Measurements from ENCODE around the gene MRPL23. TPM values are rescaled to one million over a fixed set of nuclear protein-coding genes. Genes with fewer than 3 reads are reported as not detected.
A peak's percentile ranks its signal among the peaks of the same experiment; 100 is the strongest.

The MRPL23 gene
- total RNA-seq, 6 experiments from 2014 or later, result 23.1 to 121 (median 36.4) TPM

DNA sequence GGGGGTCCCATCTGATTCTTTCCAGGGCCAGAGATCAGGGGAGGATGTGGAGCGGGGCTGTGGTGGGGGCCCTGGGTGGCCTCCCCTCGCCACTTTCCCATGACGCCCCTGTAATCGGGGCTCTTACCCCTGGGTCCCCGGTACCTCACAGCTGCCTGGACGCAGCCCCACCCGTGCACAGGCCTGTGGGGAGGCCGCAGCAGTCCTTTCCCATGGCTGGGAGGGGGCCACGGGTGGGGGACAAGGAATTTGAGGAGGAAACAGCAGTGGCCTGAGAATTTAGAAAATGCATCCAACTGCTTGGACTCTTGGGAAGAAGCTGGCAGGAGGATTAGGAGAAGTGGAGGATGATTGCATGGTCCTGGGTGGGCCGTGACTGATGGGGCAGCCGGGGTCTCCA lies 32.5 kb downstream of the MRPL23 start:
- DNase-seq (no peak), ATAC-seq (no peak)
- Histone ChIP-seq H3K9me3 (no peaks in the 10 kb centered on the region), H3K27me3 (no peaks in the 10 kb centered on the region), H3K4me3 (no peak overlapping the region), H3K4me1 (no peaks in the 10 kb centered on the region), H3K36me3 (no peaks in the 10 kb centered on the region), H3K27ac (no peak overlapping the region)
- WGBS (ENCODE audit: insufficient coverage, low coverage, low lambda C conversion rate, missing lambda C conversion rate), result no CpG with 5 or more reads among the region's 11 CpGs
- intact Hi-C loops (cut with DNase I), result no loop called here
- TF ChIP-seq POLR2A (IDR thresholded peaks at IDR 0.05) (no peak), CTCF (IDR thresholded peaks at IDR 0.05) (no peak)

- H3K27ac ChIP-seq, result no peak overlapping the region
- H3K4me3 ChIP-seq, result no peak overlapping the region
- WGBS (ENCODE audit: insufficient coverage, low coverage, low lambda C conversion rate, missing lambda C conversion rate), result no CpG with 5 or more reads among the region's 26 CpGs
- no peak for DNase-seq
- intact Hi-C loops (cut with DNase I), result no loop called here
- no peaks in the 10 kb centered on the region for H3K9me3 ChIP-seq
- no peak for TF ChIP-seq CTCF (IDR thresholded peaks at IDR 0.05)
- TF ChIP-seq POLR2A (IDR thresholded peaks at IDR 0.05), result no peak
- H3K27me3 ChIP-seq, result no peaks in the 10 kb centered on the region
- H3K4me1 ChIP-seq, result no peaks in the 10 kb centered on the region
- H3K36me3 ChIP-seq, result no peaks in the 10 kb centered on the region
- peak; percentile 9 to 42 (median 14) for ATAC-seq
These were observed 35.9 kb downstream of the MRPL23 start for GRCh38 chr11:1982873-1983600.

DNA sequence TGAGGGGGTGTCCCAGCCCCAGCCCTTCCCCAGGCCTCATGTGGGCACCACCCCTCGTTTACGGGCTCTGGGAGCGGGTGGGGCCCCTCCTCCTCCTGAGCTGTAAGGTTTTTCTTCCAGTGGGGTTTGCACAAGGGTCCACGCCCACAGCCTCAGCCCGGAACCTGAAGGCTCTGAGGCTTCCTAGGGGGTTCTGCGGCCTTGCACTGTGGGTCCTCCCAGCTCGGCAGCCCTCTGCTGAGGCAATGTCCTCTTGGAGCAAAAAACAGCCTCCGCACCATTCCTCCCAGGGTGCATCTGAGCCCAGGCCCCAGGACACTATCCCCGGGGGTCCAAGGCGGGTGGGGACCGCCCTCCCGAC lies 36.4 kb downstream of the MRPL23 start:
- ATAC-seq (no peak), DNase-seq (peak in 2 of 3 donors; percentile 4 to 7)
- Histone ChIP-seq H3K4me1 (no peaks in the 10 kb centered on the region), H3K27ac (no peak overlapping the region), H3K36me3 (no peaks in the 10 kb centered on the region), H3K9me3 (no peaks in the 10 kb centered on the region), H3K4me3 (no peak overlapping the region), H3K27me3 (no peaks in the 10 kb centered on the region)
- intact Hi-C loops (cut with DNase I), result no loop called here
- WGBS (ENCODE audit: insufficient coverage, low coverage, low lambda C conversion rate, missing lambda C conversion rate), result 100% methylated on average over 1 of the region's 12 CpGs
- no peak for TF ChIP-seq POLR2A (IDR thresholded peaks at IDR 0.05)
- no peak for TF ChIP-seq CTCF (IDR thresholded peaks at IDR 0.05)

- intact Hi-C loops (cut with DNase I), result no loop called here
- Histone ChIP-seq H3K36me3 (no peaks in the 10 kb centered on the region), H3K27me3 (no peaks in the 10 kb centered on the region), H3K9me3 (no peaks in the 10 kb centered on the region), H3K4me3 (no peak overlapping the region), H3K4me1 (no peaks in the 10 kb centered on the region), H3K27ac (no peak overlapping the region)
- ATAC-seq (peak; percentile 17 to 67 (median 36)), DNase-seq (no peak)
- no peak for TF ChIP-seq CTCF (IDR thresholded peaks at IDR 0.05)
- TF ChIP-seq POLR2A (IDR thresholded peaks at IDR 0.05), result no peak
- WGBS (ENCODE audit: insufficient coverage, low coverage, low lambda C conversion rate, missing lambda C conversion rate), result no CpG with 5 or more reads among the region's 6 CpGs
These were observed 39.9 kb downstream of the MRPL23 start for GRCh38 chr11:1987024-1987423.
